ENCODE measurements around the gene DNM3.

The DNM3 gene

DNA sequence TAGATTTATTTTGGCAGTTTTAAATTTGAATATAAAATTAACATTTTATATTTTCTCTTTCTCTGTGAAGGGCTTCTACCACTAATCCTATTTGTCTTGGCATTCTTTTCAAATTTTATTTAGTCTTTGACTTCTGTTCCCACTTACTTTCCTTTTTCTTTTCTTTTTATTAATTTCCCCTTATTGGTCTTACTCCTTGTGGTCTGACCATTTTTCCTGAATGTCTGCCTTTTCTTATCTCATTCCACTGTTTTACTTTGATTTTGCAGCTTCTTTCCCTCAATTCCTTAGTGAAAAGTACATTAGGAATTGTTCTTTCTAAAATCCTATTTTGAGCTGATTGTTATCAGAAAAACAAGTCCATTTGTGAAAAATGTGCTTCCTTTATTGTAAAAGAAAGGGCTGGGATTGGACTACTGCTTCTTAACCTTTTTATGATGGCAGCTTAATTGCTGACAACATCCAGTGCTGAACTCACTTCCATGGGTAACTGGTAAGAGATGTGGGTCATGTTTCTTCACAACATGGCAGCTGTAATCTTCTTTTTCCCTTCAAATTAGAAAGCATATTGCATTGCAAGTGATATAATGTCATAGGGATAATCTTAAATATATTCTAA is 284.6 kb downstream of the DNM3 start:
- DNase-seq = no peak

DNA sequence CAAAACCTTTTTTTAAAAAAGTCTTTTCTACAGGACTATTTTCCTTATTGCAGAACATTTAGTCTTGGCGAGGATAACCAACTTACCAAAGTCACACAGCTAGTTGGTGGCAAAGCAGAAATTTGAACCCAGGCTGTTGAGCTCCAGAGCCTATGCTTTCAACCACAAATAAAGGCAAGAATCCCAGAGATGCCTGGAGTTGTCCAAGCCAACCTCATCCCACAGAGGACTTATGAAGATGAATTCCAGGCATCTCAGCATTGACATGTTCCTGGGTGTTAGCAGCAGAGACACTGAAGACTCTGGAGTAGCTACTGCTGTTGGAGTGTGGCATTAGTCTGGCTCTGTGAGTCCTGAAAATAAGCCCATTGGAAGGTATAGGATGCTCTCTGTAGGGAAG is 291.5 kb downstream of the DNM3 start:
- TF ChIP-seq POLR2A (IDR thresholded peaks at IDR 0.05; ENCODE audit: low read length) = no peak
- TF ChIP-seq GATA1 (IDR thresholded peaks at IDR 0.05; ENCODE audit: low read depth, low read length) = no peak
- DNase-seq = no peak

More for the DNA sequence above, 284.6 kb downstream of the DNM3 start:
- no peak for TF ChIP-seq POLR2A (IDR thresholded peaks at IDR 0.05; ENCODE audit: low read length)
- no peak for TF ChIP-seq GATA1 (IDR thresholded peaks at IDR 0.05; ENCODE audit: low read depth, low read length)

DNA sequence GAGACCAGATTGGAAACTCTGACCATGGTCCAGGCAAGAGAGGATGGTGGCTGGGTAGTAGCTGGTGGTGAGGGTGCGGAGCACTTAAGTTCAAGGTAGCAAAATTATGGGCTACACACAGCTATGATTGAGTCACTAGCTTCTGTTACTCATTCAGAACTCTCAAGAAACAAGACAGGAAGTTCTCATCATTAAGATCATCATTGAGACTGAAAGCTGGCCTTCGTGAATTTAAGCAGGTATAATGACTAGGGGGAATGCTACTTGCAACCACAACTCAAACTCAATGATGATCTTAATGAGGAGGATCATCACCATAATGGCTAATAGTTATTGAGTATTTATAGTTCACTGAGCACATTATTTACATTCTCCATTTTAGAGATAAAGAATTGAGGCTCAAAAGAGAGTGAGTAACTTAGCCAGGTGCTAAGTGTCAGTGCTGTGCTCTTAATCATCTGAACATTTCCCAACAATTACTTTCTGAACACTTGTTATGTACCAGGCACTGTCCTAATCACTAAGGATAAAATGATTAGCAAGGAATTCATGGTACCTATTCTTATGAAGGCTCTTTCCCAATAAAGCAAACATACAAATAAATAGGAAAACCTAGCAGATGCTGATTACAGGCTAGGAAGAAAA is 292.9 kb downstream of the DNM3 start:
- TF ChIP-seq GATA1 (IDR thresholded peaks at IDR 0.05; ENCODE audit: low read depth, low read length) (no peak), POLR2A (IDR thresholded peaks at IDR 0.05; ENCODE audit: low read length) (no peak)
- no peak for DNase-seq

DNA sequence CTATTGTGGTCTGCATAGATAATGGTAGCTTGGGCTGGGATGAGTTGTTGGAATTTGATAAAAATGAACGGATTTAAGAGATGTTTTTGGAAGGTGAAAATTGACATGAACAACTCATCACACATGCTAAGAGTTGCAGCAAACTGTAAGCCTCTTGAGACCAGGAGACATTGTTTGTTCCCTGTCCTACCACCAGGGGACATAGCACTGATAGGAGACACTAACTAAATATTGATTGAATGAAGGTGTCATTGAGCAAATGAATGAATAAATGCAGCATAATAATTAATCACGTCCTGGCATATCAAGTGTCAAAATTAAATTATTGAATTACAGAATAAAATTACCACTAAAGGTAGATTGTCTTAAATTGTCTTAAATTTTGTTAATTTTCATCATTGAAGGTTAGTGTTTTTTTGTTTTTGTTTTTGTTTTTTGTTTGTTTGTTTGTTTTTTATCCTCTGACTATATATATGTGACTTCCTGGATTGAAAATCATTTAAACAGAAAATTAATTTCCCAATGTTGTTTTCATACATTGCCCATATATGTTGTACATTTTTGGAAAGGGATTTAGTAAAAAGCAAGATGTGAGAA is 293.9 kb downstream of the DNM3 start:
- peak; percentile 32 to 39 for DNase-seq
- TF ChIP-seq POLR2A (IDR thresholded peaks at IDR 0.05; ENCODE audit: low read length) (no peak), GATA1 (IDR thresholded peaks at IDR 0.05; ENCODE audit: low read depth, low read length) (no peak)

DNA sequence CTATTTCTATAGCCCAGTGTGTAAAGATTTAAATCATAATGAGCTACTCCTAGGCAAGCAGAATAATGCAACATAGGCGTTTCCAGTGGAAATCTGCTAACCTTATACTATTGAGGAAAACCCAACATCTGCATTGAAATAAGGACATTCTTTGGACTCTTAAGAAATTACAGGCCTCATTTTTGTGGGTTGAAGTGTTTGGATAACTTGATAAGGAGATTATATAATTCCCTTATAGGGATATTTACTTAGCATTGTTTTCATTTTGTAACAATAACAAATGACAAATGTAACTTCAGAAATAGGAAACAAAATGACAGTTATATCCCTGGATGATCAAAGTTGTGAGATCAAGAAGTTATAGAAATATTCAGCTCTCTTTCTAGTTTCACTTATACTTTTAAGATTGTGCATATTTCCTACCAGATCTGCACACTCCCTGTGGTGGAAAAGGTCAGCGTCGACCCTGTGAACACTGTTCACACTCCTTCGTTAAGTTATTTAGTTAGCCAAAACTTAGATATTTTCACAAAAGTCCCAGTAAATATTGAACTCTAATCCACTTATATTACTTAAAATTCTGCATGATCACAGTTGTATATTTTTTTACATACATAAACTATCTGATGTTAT is 294.8 kb downstream of the DNM3 start:
- TF ChIP-seq POLR2A (IDR thresholded peaks at IDR 0.05; ENCODE audit: low read length) = no peak
- no peak for TF ChIP-seq GATA1 (IDR thresholded peaks at IDR 0.05; ENCODE audit: low read depth, low read length)
- DNase-seq = no peak

DNA sequence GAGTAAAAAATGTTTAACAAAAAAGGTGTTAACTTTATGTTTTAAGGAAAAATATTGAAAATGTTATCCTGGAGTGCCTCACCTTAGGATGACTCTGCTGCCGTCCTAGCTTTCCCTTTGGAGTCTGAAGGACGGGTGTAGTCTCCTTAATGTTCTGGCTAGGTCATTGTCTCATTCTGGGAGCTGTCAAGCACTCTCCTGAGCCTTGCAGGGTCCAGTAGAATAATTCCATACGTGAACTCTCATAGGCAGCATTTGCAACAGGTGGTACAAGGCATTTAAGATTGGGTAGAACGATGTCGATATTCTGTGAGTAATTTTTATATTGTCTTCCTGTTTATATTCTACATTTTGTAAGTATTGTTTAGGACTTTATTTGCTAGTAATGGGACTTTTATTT is 295.6 kb downstream of the DNM3 start:
- no peak for TF ChIP-seq GATA1 (IDR thresholded peaks at IDR 0.05; ENCODE audit: low read depth, low read length)
- DNase-seq = no peak

DNA sequence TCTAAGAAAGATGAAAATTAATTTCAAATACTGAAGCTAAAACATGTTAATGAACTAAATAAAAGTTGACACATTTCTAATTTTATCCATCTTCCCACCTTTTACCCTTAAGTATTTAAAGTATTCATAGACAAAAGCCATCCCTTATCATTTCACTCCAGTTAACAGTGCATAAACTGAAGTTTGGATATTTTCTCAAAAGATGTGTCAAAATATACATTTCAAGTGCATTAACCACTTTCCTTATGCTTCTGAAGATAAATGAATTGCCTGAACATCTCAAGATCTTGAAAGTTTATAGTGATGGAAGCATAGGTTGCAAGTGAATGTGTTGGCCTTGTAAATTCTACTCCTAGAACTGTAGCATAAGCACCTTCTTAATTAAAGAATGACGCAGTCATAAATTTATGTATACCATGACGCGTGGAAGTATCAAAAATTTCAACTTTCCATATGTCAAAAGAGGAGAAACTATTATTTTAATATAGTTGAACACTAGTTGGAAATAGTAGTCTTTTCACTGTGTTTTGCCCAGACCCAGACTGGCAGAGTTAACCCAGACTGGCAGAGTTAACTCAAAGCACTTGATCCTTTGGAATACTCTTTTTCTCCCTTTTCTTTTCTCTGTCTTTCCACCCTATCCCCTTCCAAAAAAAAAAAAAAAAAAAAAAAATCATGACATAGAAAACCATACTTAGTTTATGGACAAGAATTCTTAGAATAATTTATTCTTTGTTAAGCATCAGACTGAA is 296.6 kb downstream of the DNM3 start:
- TF ChIP-seq POLR2A (IDR thresholded peaks at IDR 0.05; ENCODE audit: low read length) (no peak), GATA1 (IDR thresholded peaks at IDR 0.05; ENCODE audit: low read depth, low read length) (no peak)
- DNase-seq = no peak

DNA sequence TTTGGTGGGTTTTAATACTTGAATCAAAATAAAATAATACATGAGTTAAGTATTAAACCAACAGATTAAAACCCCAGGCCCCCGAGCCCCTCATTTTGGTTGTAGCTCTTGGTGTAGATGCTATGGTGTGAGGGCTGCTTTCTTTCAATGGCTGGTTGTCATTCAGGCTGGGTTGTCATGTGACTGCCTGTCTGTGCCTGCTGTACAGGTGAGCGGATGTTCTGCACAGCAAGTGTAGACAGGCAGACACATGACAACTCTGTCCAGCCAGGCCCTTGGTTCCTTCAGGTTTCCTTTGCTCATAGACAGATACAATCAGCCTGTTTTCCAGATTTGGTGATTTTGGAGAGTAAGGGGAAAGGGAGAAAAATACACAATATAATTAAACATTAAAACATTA is 297.3 kb downstream of the DNM3 start:
- TF ChIP-seq GATA1 (IDR thresholded peaks at IDR 0.05; ENCODE audit: low read depth, low read length) = no peak
- TF ChIP-seq POLR2A (IDR thresholded peaks at IDR 0.05; ENCODE audit: low read length) = no peak
- DNase-seq = no peak

DNA sequence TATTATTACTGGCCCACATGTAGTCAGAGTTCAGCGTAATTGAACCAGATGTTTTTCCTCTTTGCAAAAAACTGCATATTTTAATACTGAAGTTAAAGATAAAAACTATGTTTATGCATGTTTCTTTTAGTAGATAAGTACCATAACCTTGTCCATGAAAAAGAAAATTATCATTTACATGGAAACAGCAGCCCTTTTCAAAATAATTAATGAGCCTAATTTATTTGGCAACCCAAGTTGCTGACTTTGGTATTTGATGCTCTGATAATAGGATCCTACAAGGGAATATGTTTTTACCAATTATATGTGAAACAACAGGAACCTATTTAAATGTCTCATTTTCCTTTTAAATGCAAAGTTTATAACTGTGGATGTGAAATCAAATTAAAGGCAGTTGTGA is 297.9 kb downstream of the DNM3 start:
- no peak for TF ChIP-seq POLR2A (IDR thresholded peaks at IDR 0.05; ENCODE audit: low read length)
- no peak for TF ChIP-seq GATA1 (IDR thresholded peaks at IDR 0.05; ENCODE audit: low read depth, low read length)
- no peak for DNase-seq

DNA sequence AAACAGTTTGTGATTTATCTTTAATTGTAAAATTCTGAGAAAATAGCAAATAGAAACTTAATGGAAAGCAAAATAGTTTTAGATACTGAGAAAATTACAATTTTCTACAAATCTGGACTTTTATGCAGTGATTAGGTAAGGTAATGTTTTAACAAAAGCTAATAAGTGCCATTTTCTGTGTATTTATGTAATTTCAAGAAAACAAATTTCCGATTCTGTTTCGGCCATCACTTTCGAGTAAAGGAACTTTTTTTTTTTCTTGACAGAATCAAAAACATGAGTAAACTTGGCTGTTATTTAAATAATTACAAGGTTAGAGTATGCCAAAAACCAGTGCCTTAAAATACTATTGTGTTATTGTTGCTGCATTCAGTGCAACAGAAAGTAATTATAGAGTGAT is 298.8 kb downstream of the DNM3 start:
- DNase-seq = no peak
- no peak for TF ChIP-seq GATA1 (IDR thresholded peaks at IDR 0.05; ENCODE audit: low read depth, low read length)
- TF ChIP-seq POLR2A (IDR thresholded peaks at IDR 0.05; ENCODE audit: low read length) = no peak

DNA sequence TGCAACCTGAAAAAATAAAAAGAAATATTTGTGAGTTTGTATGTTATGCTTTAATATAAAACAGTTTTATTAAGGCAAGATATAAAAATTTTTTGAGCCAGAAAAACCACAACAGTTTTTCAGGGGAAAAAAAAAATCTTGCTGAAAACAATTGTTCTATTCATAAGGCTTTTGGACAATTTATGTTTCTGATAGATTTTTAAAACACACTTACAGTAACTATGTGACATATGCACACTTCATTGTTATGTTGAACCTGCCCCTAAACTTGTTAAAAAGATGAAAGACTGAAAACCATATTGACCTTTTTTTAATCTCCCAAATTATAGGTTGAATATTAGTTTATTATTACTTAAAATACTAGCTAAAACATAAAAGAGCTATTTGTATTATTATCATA is 299.3 kb downstream of the DNM3 start:
- TF ChIP-seq POLR2A (IDR thresholded peaks at IDR 0.05; ENCODE audit: low read length) = no peak
- TF ChIP-seq GATA1 (IDR thresholded peaks at IDR 0.05; ENCODE audit: low read depth, low read length) = no peak
- DNase-seq = no peak

DNA sequence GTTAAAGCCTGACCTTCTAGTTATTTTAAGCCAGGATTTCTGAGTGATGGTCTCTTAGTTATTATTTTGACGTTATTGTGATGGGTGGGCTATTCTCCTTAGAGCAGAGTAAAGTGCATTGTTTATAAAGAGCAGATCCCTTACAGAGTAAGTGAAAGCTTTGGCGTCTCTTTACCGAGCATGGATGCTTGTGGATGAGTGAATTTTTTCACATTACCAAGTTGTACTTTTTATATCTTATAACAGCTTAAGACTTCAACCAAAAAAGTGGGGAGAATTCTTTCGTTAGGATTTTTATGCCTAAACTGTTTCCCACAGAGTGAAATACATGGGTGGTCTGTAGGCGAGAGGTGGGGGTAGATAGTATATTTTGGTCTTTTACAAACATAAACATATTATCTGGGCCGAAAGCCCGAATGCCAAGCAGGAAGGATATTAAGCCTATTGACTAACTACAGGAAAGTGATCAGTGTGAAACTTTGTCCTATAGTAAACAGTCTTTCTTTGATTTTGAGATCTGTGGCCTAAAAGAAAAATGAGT is 300.1 kb downstream of the DNM3 start:
- TF ChIP-seq GATA1 (IDR thresholded peaks at IDR 0.05; ENCODE audit: low read depth, low read length) = no peak
- no peak for TF ChIP-seq POLR2A (IDR thresholded peaks at IDR 0.05; ENCODE audit: low read length)
- DNase-seq = no peak

DNA sequence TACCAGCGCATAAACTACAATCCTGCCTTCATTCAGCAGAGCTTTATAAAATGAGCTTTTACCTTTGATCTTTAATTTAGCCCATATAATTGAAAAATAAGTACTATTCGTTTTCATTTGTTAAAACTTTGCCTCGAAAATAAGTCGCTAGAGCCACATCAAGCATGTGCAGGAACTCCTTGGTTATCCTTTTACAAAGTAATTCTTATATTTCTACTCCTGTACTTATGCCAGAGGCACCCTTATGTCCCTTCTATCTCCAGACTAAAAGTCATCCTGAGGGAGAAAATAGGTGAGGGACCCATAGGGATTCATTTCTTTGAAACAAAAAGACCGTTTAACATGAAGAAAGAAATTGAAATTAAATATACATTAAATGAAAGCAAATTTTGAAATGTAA is 301.0 kb downstream of the DNM3 start:
- TF ChIP-seq GATA1 (IDR thresholded peaks at IDR 0.05; ENCODE audit: low read depth, low read length) = no peak
- no peak for TF ChIP-seq POLR2A (IDR thresholded peaks at IDR 0.05; ENCODE audit: low read length)
- no peak for DNase-seq
